ENCODE data around the gene OTUB2. TPM values are rescaled to one million over a fixed set of nuclear protein-coding genes. Genes with fewer than 3 reads are reported as not detected.

Gene OTUB2
- total RNA-seq, 1 experiment from 2014 or later: 1.1 TPM

DNA sequence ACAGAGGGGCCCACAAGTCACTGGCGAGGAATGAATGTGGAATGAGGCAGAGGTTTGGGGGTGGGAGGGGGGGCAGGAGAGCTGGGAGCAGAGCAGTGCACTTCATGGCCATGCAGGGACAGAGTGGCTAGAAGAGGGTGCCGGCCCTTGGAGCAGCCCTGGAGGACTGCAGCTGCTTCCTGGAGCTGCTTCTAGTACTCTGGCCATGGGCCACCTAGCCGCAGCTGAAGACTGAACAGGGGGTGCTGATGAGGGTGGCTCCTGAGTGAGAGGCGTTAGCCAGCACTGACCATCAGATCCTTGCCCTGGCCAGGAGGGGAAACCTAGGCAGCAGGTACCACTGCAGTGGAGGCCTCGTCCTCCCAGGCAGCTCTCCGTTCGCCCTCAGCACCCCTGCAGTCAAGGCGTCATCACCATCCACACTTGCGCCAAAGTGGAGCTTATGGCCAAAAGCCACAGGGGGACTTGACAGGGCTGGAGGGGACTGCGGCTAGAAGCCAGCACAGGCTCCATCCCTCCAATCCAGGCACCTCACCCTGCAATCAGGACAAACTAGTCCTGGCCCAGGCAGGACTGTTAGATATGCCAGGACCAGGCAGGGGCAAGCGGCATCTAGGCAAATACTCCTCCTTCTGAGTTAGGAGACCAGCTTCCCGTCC is 16.4 kb downstream of the OTUB2 start:
- intact Hi-C loops (cut with micrococcal nuclease; ENCODE audit: unreplicated experiment): no loop called here
- ChIA-PET CTCF (no interaction called here), POLR2A (ENCODE audit: low non-redundant PET) (no interaction called here)
- Histone ChIP-seq H3K4me1 (ENCODE audit: insufficient read depth, low read length, poor library complexity, severe bottlenecking) (no peaks in the 10 kb centered on the region), H3K4me3 (ENCODE audit: low read depth, low read length, poor library complexity, severe bottlenecking) (no peak overlapping the region), H3K27ac (ENCODE audit: low read depth, low read length, poor library complexity, severe bottlenecking) (no peak overlapping the region), H3K27me3 (replicated peaks; ENCODE audit: insufficient read depth, low read depth, low read length, poor library complexity) (no peaks in the 10 kb centered on the region), H3K9me3 (ENCODE audit: low read depth, low read length, poor library complexity, severe bottlenecking) (no peaks in the 10 kb centered on the region), H3K36me3 (ENCODE audit: insufficient read depth, low read length, poor library complexity, severe bottlenecking) (peaks cover 7% of the 10 kb centered on the region)
- no peak for DNase-seq (ENCODE audit: low spot score)
- no TSS peak for BruUV-seq (replicated peaks)
- no peak for TF ChIP-seq EZH2 (IDR thresholded peaks at IDR 0.05; ENCODE audit: borderline replicate concordance, low read depth, low read length, poor library complexity, severe bottlenecking)
- TF ChIP-seq, protein P1, sequence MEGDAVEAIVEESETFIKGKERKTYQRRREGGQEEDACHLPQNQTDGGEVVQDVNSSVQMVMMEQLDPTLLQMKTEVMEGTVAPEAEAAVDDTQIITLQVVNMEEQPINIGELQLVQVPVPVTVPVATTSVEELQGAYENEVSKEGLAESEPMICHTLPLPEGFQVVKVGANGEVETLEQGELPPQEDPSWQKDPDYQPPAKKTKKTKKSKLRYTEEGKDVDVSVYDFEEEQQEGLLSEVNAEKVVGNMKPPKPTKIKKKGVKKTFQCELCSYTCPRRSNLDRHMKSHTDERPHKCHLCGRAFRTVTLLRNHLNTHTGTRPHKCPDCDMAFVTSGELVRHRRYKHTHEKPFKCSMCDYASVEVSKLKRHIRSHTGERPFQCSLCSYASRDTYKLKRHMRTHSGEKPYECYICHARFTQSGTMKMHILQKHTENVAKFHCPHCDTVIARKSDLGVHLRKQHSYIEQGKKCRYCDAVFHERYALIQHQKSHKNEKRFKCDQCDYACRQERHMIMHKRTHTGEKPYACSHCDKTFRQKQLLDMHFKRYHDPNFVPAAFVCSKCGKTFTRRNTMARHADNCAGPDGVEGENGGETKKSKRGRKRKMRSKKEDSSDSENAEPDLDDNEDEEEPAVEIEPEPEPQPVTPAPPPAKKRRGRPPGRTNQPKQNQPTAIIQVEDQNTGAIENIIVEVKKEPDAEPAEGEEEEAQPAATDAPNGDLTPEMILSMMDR (conservative IDR thresholded peaks at IDR 0.05; ENCODE audit: low read depth, low read length): no peak

DNA sequence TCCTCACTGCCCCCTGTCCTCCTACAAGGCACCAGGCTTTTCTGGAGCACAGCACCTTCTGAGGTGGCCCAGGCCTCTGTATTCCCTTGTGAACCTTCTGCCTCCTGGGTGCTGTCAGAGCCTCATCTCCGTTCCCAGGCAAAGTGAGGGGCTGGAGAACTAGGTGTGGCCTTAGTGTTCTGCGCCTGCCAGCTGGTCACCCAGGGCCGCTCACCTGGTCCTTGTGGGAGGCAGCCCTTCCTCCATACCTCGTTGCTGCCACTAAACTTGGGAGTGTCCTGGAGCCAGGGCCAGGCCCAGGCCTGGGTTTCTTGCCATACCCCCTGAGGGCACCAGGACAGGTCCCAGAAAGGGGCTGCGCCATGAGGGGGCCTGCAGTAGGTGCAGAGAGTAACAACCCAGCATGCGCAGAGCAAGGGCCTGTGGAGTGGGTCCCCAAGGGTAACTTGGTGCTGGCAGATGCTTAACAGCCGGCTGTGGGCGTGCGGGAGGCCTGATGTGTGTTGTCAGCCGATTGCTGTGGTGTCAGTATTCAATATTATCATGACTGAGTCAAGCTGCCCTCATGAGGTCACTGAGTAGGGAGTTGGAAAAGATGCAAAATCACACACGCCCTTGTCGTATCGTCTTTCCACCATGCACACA is 17.1 kb downstream of the OTUB2 start:
- DNase-seq (ENCODE audit: low spot score): no peak
- ChIA-PET POLR2A (ENCODE audit: low non-redundant PET) (no interaction called here), CTCF (no interaction called here)
- Histone ChIP-seq H3K4me3 (ENCODE audit: low read depth, low read length, poor library complexity, severe bottlenecking) (no peak overlapping the region), H3K36me3 (ENCODE audit: insufficient read depth, low read length, poor library complexity, severe bottlenecking) (peaks cover 14% of the 10 kb centered on the region), H3K4me1 (ENCODE audit: insufficient read depth, low read length, poor library complexity, severe bottlenecking) (peaks cover 3% of the 10 kb centered on the region), H3K27ac (ENCODE audit: low read depth, low read length, poor library complexity, severe bottlenecking) (no peak overlapping the region), H3K27me3 (replicated peaks; ENCODE audit: insufficient read depth, low read depth, low read length, poor library complexity) (no peaks in the 10 kb centered on the region), H3K9me3 (ENCODE audit: low read depth, low read length, poor library complexity, severe bottlenecking) (no peaks in the 10 kb centered on the region)
- intact Hi-C loops (cut with micrococcal nuclease; ENCODE audit: unreplicated experiment): no loop called here
- no TSS peak for BruUV-seq (replicated peaks)
- TF ChIP-seq, protein P1 (conservative IDR thresholded peaks at IDR 0.05; ENCODE audit: low read depth, low read length): no peak
- TF ChIP-seq EZH2 (IDR thresholded peaks at IDR 0.05; ENCODE audit: borderline replicate concordance, low read depth, low read length, poor library complexity, severe bottlenecking): no peak

DNA sequence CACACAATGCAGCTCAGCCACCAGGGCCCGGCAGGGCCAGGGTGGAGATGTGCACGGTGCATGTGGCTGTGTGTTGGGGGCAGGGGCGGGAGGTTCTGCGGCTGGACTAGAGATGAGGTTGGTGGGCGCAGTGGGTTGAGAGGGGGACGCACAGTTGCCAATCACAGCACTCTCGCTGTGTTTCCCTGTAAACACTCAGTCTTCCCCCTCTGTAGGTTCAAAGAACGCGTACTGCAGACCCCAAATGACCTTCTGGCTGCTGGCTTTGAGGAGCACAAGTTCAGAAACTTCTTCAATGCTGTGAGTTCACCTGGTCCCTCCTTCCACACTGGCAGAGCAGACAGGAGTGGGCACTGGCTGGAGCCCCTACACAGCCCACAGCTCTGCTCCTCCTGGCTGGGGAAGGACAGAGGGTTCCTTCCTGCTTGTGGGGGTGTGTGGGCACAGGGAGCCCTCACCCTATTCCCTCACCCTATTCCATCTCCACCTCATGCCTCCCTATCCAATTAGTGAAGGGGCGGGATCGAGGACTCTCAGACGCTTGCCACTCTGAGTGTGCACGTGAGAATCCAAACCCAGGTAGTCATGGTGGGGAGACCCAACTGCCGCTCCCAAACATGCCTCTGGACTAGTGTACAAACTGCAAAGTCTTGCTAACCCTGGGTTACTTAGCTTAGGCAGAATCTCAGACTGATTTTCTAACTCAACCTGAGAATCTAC is 17.8 kb downstream of the OTUB2 start:
- no peak overlapping the region for H3K27ac ChIP-seq (ENCODE audit: low read depth, low read length, poor library complexity, severe bottlenecking)
- intact Hi-C loops (cut with micrococcal nuclease; ENCODE audit: unreplicated experiment): no loop called here
- no peak for DNase-seq (ENCODE audit: low spot score)
- H3K36me3 ChIP-seq (ENCODE audit: insufficient read depth, low read length, poor library complexity, severe bottlenecking): peaks cover 14% of the 10 kb centered on the region
- TF ChIP-seq, protein P1 (conservative IDR thresholded peaks at IDR 0.05; ENCODE audit: low read depth, low read length): no peak
- TF ChIP-seq EZH2 (IDR thresholded peaks at IDR 0.05; ENCODE audit: borderline replicate concordance, low read depth, low read length, poor library complexity, severe bottlenecking): no peak
- ChIA-PET CTCF (no interaction called here), POLR2A (ENCODE audit: low non-redundant PET) (no interaction called here)
- BruUV-seq (replicated peaks): no TSS peak
- no peak overlapping the region for H3K4me3 ChIP-seq (ENCODE audit: low read depth, low read length, poor library complexity, severe bottlenecking)
- no peaks in the 10 kb centered on the region for H3K9me3 ChIP-seq (ENCODE audit: low read depth, low read length, poor library complexity, severe bottlenecking)
- H3K4me1 ChIP-seq (ENCODE audit: insufficient read depth, low read length, poor library complexity, severe bottlenecking): peaks cover 10% of the 10 kb centered on the region
- H3K27me3 ChIP-seq (replicated peaks; ENCODE audit: insufficient read depth, low read depth, low read length, poor library complexity): no peaks in the 10 kb centered on the region

All from A673 (cell line).